ENCODE results near the gene SRGN. TPM values are rescaled to one million over a fixed set of nuclear protein-coding genes. Genes with fewer than 3 reads are reported as not detected.

SRGN gene
- total RNA-seq, 6 donors from 2014 or later, result 96.4 to 326 (median 203) TPM

Small RNAs within 50 kb of the gene (small RNA-seq; reads per million reads assigned to genes)
- gene RF00017, result 0 reads per million in 4 donors

Other genes with a start within 250 kb of the SRGN start
- 10 to 100 TPM in 5 of 6 donors, 1 to 10 TPM in 1; 9.1 to 42.7 (median 24.4) TPM for gene DDX50, start 186.8 kb upstream of the SRGN start, total RNA-seq
- 10 to 100 TPM; 18.4 to 86.5 (median 44.3) TPM for gene DDX21, start 131.9 kb upstream of the SRGN start, total RNA-seq
- gene KIFBP, start 99.3 kb upstream of the SRGN start, total RNA-seq, result 10 to 100 TPM; 18.9 to 27.6 (median 21.4) TPM
- 10 to 100 TPM; 18.9 to 57.7 (median 40.9) TPM for gene VPS26A, start 36.1 kb downstream of the SRGN start, total RNA-seq
- gene SUPV3L1, start 92.1 kb downstream of the SRGN start, total RNA-seq, result 10 to 100 TPM; 17.0 to 47.1 (median 21.5) TPM
- gene HKDC1, start 132.2 kb downstream of the SRGN start, total RNA-seq, result 10 to 100 TPM in 2 of 6 donors, 1 to 10 TPM in 4; 3.2 to 12.6 (median 7.5) TPM
- 10 to 100 TPM; 60.8 to 98.5 (median 88.9) TPM for gene HK1, start 190.4 kb downstream of the SRGN start, total RNA-seq

Measured in upper lobe of left lung (tissue), 6 donors.